ENCODE data around the gene B2M. TPM values are rescaled to one million over a fixed set of nuclear protein-coding genes. Genes with fewer than 3 reads are reported as not detected.

B2M gene
- total RNA-seq, 4 donors from 2014 or later, result 2,244 to 13,999 (median 5,894) TPM

DNA sequence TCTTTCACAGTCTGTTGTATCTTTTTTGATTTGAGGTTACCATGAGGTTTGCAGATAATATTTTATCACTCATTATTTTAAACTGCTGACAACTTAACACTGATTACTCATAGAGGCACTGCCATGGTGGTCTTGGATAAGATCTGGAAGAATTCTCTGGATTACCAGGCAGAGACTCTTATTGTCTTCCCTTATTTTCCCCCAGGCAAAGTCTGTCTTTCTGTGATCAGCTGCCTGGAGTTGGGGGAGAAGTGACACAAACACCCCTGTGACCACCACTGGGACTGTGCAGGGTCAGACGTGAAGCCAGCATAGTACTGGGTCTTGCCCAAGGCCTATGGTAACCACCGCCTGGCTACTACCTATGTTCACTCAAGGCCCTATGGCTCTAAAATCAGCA lies 4.9 kb upstream of the B2M start:
- Histone ChIP-seq H3K4me1 (peaks cover 0 to 24% (median 0%) of the 10 kb centered on the region in 4 donors), H3K27me3 (no peaks in the 10 kb centered on the region), H3K27ac (peak overlapping the region in 3 of 4 donors; percentile 53 to 93 (median 88)), H3K36me3 (no peaks in the 10 kb centered on the region), H3K9me3 (no peaks in the 10 kb centered on the region), H3K4me3 (no peak overlapping the region)
- TF ChIP-seq POLR2A (IDR thresholded peaks at IDR 0.05), result no peak
- TF ChIP-seq, protein P1, sequence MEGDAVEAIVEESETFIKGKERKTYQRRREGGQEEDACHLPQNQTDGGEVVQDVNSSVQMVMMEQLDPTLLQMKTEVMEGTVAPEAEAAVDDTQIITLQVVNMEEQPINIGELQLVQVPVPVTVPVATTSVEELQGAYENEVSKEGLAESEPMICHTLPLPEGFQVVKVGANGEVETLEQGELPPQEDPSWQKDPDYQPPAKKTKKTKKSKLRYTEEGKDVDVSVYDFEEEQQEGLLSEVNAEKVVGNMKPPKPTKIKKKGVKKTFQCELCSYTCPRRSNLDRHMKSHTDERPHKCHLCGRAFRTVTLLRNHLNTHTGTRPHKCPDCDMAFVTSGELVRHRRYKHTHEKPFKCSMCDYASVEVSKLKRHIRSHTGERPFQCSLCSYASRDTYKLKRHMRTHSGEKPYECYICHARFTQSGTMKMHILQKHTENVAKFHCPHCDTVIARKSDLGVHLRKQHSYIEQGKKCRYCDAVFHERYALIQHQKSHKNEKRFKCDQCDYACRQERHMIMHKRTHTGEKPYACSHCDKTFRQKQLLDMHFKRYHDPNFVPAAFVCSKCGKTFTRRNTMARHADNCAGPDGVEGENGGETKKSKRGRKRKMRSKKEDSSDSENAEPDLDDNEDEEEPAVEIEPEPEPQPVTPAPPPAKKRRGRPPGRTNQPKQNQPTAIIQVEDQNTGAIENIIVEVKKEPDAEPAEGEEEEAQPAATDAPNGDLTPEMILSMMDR (IDR thresholded peaks at IDR 0.05), result no peak
- DNase-seq, result no peak

DNA sequence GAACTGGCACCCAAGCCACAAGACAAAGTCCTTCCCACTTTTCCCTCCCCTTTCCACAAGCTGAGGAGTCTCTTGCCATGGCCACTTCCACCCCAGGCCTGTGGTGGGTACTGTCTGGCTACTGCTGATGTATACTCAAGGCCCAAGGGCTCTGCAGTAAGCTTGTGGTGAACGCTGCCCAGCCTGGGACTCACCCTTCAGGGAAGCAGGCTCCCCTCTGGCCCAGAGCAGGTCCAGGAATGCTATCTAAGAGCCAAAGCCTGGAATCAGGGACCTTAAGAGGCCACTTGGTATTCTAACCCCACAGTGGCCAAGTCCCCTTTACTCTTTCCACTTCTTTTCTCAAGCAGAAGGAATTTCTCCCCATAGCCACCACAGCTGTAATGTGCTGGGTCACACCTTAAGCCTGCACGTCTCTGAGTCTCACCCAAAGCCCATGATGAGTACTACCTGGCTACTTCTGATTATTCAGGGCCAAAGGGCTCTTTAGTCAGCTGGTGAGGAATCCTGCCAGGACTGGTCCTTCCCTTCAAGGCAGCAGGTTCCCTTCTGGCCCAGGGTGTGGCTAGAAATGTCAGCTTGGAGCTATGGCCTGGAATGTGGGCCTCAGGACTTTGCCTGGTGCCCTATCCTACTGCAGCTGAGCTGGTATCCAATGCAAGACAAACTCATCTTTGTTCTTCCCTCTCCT lies 4.2 kb upstream of the B2M start:
- Histone ChIP-seq H3K36me3 (no peaks in the 10 kb centered on the region), H3K4me1 (peaks cover 0 to 24% (median 0%) of the 10 kb centered on the region in 4 donors), H3K9me3 (no peaks in the 10 kb centered on the region), H3K27ac (peak overlapping the region in 3 of 4 donors; percentile 53 to 93 (median 88)), H3K4me3 (no peak overlapping the region), H3K27me3 (no peaks in the 10 kb centered on the region)
- peak in 2 of 3 donors; percentile 80 to 90 for DNase-seq
- TF ChIP-seq, protein P1 (IDR thresholded peaks at IDR 0.05), result no peak
- TF ChIP-seq POLR2A (IDR thresholded peaks at IDR 0.05), result peak; percentile 22 to 81

DNA sequence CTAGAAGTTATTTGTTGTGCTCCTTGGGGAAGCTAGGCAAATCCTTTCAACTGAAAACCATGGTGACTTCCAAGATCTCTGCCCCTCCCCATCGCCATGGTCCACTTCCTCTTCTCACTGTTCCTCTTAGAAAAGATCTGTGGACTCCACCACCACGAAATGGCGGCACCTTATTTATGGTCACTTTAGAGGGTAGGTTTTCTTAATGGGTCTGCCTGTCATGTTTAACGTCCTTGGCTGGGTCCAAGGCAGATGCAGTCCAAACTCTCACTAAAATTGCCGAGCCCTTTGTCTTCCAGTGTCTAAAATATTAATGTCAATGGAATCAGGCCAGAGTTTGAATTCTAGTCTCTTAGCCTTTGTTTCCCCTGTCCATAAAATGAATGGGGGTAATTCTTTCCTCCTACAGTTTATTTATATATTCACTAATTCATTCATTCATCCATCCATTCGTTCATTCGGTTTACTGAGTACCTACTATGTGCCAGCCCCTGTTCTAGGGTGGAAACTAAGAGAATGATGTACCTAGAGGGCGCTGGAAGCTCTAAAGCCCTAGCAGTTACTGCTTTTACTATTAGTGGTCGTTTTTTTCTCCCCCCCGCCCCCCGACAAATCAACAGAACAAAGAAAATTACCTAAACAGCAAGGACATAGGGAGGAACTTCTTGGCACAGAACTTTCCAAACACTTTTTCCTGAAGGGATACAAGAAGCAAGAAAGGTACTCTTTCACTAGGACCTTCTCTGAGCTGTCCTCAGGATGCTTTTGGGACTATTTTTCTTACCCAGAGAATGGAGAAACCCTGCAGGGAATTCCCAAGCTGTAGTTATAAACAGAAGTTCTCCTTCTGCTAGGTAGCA lies 851 bp upstream of the B2M start:
- Histone ChIP-seq H3K27ac (peak overlapping the region; percentile 97 to 100 (median 98)), H3K4me3 (peak overlapping the region; percentile 74 to 95 (median 76)), H3K4me1 (peaks cover 0 to 42% (median 4%) of the 10 kb centered on the region in 4 donors), H3K36me3 (peaks cover 0 to 13% (median 0%) of the 10 kb centered on the region in 3 donors), H3K9me3 (no peaks in the 10 kb centered on the region), H3K27me3 (no peaks in the 10 kb centered on the region)
- TF ChIP-seq POLR2A (IDR thresholded peaks at IDR 0.05), result no peak
- TF ChIP-seq, protein P1 (IDR thresholded peaks at IDR 0.05), result peak in 4 of 6 experiments; percentile 6 to 38 (median 31)
- DNase-seq, result peak in 2 of 3 donors; percentile 87

DNA sequence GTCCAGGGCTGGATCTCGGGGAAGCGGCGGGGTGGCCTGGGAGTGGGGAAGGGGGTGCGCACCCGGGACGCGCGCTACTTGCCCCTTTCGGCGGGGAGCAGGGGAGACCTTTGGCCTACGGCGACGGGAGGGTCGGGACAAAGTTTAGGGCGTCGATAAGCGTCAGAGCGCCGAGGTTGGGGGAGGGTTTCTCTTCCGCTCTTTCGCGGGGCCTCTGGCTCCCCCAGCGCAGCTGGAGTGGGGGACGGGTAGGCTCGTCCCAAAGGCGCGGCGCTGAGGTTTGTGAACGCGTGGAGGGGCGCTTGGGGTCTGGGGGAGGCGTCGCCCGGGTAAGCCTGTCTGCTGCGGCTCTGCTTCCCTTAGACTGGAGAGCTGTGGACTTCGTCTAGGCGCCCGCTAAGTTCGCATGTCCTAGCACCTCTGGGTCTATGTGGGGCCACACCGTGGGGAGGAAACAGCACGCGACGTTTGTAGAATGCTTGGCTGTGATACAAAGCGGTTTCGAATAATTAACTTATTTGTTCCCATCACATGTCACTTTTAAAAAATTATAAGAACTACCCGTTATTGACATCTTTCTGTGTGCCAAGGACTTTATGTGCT lies 527 bp downstream of the B2M start:
- TF ChIP-seq POLR2A (IDR thresholded peaks at IDR 0.05), result no peak
- TF ChIP-seq, protein P1 (IDR thresholded peaks at IDR 0.05), result no peak
- Histone ChIP-seq H3K27ac (peak overlapping the region; percentile 97 to 100 (median 98)), H3K9me3 (no peaks in the 10 kb centered on the region), H3K4me1 (peaks cover 0 to 48% (median 11%) of the 10 kb centered on the region in 4 donors), H3K36me3 (peaks cover 0 to 27% (median 0%) of the 10 kb centered on the region in 3 donors), H3K4me3 (peak overlapping the region; percentile 74 to 95 (median 76)), H3K27me3 (no peaks in the 10 kb centered on the region)
- peak in 2 of 3 donors; percentile 78 to 84 for DNase-seq

DNA sequence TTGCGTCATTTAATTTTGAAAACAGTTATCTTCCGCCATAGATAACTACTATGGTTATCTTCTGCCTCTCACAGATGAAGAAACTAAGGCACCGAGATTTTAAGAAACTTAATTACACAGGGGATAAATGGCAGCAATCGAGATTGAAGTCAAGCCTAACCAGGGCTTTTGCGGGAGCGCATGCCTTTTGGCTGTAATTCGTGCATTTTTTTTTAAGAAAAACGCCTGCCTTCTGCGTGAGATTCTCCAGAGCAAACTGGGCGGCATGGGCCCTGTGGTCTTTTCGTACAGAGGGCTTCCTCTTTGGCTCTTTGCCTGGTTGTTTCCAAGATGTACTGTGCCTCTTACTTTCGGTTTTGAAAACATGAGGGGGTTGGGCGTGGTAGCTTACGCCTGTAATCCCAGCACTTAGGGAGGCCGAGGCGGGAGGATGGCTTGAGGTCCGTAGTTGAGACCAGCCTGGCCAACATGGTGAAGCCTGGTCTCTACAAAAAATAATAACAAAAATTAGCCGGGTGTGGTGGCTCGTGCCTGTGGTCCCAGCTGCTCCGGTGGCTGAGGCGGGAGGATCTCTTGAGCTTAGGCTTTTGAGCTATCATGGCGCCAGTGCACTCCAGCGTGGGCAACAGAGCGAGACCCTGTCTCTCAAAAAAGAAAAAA lies 1.2 kb downstream of the B2M start:
- Histone ChIP-seq H3K36me3 (peaks cover 0 to 33% (median 0%) of the 10 kb centered on the region in 3 donors), H3K27me3 (no peaks in the 10 kb centered on the region), H3K4me3 (peak overlapping the region; percentile 74 to 95 (median 76)), H3K27ac (peak overlapping the region; percentile 97 to 100 (median 98)), H3K9me3 (no peaks in the 10 kb centered on the region), H3K4me1 (peaks cover 0 to 49% (median 12%) of the 10 kb centered on the region in 4 donors)
- peak; percentile 73 to 88 (median 75) for DNase-seq
- peak; percentile 72 to 84 for TF ChIP-seq POLR2A (IDR thresholded peaks at IDR 0.05)
- TF ChIP-seq, protein P1 (IDR thresholded peaks at IDR 0.05), result no peak

All from Peyer's patch (tissue), 4 donors.